ENCODE results near the gene MLNR. TPM values are rescaled to one million over a fixed set of nuclear protein-coding genes. Genes with fewer than 3 reads are reported as not detected.

Gene MLNR
- total RNA-seq (2014; rRNA removed; shearing (Covaris generic)), result not detected in 2 replicates

GRCh38 chr13:49220036-49220855 lies at the start of gene MLNR:
MLNR (plus strand) TSS chr13:49220338; CDS start chr13:49220338, 0 bp downstream.
- DNase-seq (ENCODE audit: low spot score), result no peak

- no peak for DNase-seq (ENCODE audit: low spot score)
These were observed 48.8 kb upstream of the MLNR start for GRCh38 chr13:49171359-49171758.

GRCh38 chr13:49183672-49184325 lies 36.3 kb upstream of the MLNR start:
- DNase-seq (ENCODE audit: low spot score), result no peak

GRCh38 chr13:49184621-49185020 lies 35.5 kb upstream of the MLNR start:
- no peak for DNase-seq (ENCODE audit: low spot score)

- DNase-seq (ENCODE audit: low spot score), result no peak
These were observed 34.9 kb upstream of the MLNR start for GRCh38 chr13:49185264-49185663.

- DNase-seq (ENCODE audit: low spot score), result no peak
These were observed 29.2 kb upstream of the MLNR start for GRCh38 chr13:49190901-49191300.

- DNase-seq (ENCODE audit: low spot score), result no peak
These were observed 13.5 kb upstream of the MLNR start for GRCh38 chr13:49206641-49207040.

GRCh38 chr13:49208619-49209018 lies 11.5 kb upstream of the MLNR start:
- no peak for DNase-seq (ENCODE audit: low spot score)

- DNase-seq (ENCODE audit: low spot score), result no peak
These were observed 10.0 kb upstream of the MLNR start for GRCh38 chr13:49210114-49210513.

GRCh38 chr13:49210669-49211068 lies 9.5 kb upstream of the MLNR start:
- no peak for DNase-seq (ENCODE audit: low spot score)

- DNase-seq (ENCODE audit: low spot score), result no peak
These were observed 6.6 kb upstream of the MLNR start for GRCh38 chr13:49213539-49213938.

GRCh38 chr13:49213997-49214916 lies 5.9 kb upstream of the MLNR start:
- DNase-seq (ENCODE audit: low spot score), result no peak

GRCh38 chr13:49214917-49215376 lies 5.2 kb upstream of the MLNR start:
- DNase-seq (ENCODE audit: low spot score), result no peak

- no peak for DNase-seq (ENCODE audit: low spot score)
These were observed 3.8 kb upstream of the MLNR start for GRCh38 chr13:49216334-49216733.

- no peak for DNase-seq (ENCODE audit: low spot score)
These were observed 2.1 kb upstream of the MLNR start for GRCh38 chr13:49217962-49218492.

GRCh38 chr13:49218493-49219051 lies 1.6 kb upstream of the MLNR start:
- DNase-seq (ENCODE audit: low spot score), result no peak

GRCh38 chr13:49219647-49220035 lies 497 bp upstream of the MLNR start:
- no peak for DNase-seq (ENCODE audit: low spot score)

GRCh38 chr13:49220856-49221589 lies 885 bp downstream of the MLNR start:
- no peak for DNase-seq (ENCODE audit: low spot score)

GRCh38 chr13:49221590-49221965 lies 1.4 kb downstream of the MLNR start:
- no peak for DNase-seq (ENCODE audit: low spot score)

- DNase-seq (ENCODE audit: low spot score), result no peak
These were observed 5.3 kb downstream of the MLNR start for GRCh38 chr13:49225223-49226042.

All from A172 (cell line).